NCI-H526 (cell line): Measurements from ENCODE around the gene TRAPPC6A.

Source experiments
- DNase-seq, 2 experiments: peaks; one replicate each; lab custom pipeline; 2025; lab: John Stamatoyannopoulos, UW

TRAPPC6A gene

GRCh38 chr19:45177817-45178261 is at the start of gene TRAPPC6A:
TRAPPC6A (minus strand) TSS chr19:45178237; CDS start chr19:45178218, 19 bp downstream.
- no peak for DNase-seq

- DNase-seq: no peak
Observed at GRCh38 chr19:45224645-45225044, 46.6 kb upstream of the TRAPPC6A start.

GRCh38 chr19:45223879-45224278 is 45.8 kb upstream of the TRAPPC6A start:
- no peak for DNase-seq

- no peak for DNase-seq
Observed at GRCh38 chr19:45222724-45223123, 44.7 kb upstream of the TRAPPC6A start.

GRCh38 chr19:45218911-45219743 is 41.1 kb upstream of the TRAPPC6A start:
- DNase-seq: no peak

- no peak for DNase-seq
Observed at GRCh38 chr19:45218426-45218825, 40.4 kb upstream of the TRAPPC6A start.

GRCh38 chr19:45217957-45218334 is 39.9 kb upstream of the TRAPPC6A start:
- no peak for DNase-seq

GRCh38 chr19:45217193-45217956 is 39.3 kb upstream of the TRAPPC6A start:
- peak in 1 of 2 experiments; percentile 33 for DNase-seq

- no peak for DNase-seq
Observed at GRCh38 chr19:45216667-45217066, 38.6 kb upstream of the TRAPPC6A start.

- peak in 1 of 2 experiments; percentile 36 for DNase-seq
Observed at GRCh38 chr19:45215391-45216191, 37.6 kb upstream of the TRAPPC6A start.

- DNase-seq: no peak
Observed at GRCh38 chr19:45213031-45213430, 35.0 kb upstream of the TRAPPC6A start.

GRCh38 chr19:45211751-45212381 is 33.8 kb upstream of the TRAPPC6A start:
- no peak for DNase-seq

GRCh38 chr19:45206328-45206727 is 28.3 kb upstream of the TRAPPC6A start:
- DNase-seq: no peak

GRCh38 chr19:45205810-45206209 is 27.8 kb upstream of the TRAPPC6A start:
- DNase-seq: no peak

GRCh38 chr19:45202637-45203036 is 24.6 kb upstream of the TRAPPC6A start:
- no peak for DNase-seq

GRCh38 chr19:45200568-45200967 is 22.5 kb upstream of the TRAPPC6A start:
- DNase-seq: peak in 1 of 2 experiments; percentile 22

GRCh38 chr19:45195764-45196163 is 17.7 kb upstream of the TRAPPC6A start:
- DNase-seq: no peak

- DNase-seq: no peak
Observed at GRCh38 chr19:45191375-45191774, 13.3 kb upstream of the TRAPPC6A start.

GRCh38 chr19:45189971-45190370 is 11.9 kb upstream of the TRAPPC6A start:
- no peak for DNase-seq

GRCh38 chr19:45187421-45188100 is 9.5 kb upstream of the TRAPPC6A start:
- peak; percentile 14 to 72 for DNase-seq
